ENCODE results near the gene NDUFB6.
"Not testable (repeated sequence)": the region's sequence is repeated elsewhere in the genome, so short reads cannot be mapped to it uniquely, and the experiment has no call there.

NDUFB6 gene

DNA sequence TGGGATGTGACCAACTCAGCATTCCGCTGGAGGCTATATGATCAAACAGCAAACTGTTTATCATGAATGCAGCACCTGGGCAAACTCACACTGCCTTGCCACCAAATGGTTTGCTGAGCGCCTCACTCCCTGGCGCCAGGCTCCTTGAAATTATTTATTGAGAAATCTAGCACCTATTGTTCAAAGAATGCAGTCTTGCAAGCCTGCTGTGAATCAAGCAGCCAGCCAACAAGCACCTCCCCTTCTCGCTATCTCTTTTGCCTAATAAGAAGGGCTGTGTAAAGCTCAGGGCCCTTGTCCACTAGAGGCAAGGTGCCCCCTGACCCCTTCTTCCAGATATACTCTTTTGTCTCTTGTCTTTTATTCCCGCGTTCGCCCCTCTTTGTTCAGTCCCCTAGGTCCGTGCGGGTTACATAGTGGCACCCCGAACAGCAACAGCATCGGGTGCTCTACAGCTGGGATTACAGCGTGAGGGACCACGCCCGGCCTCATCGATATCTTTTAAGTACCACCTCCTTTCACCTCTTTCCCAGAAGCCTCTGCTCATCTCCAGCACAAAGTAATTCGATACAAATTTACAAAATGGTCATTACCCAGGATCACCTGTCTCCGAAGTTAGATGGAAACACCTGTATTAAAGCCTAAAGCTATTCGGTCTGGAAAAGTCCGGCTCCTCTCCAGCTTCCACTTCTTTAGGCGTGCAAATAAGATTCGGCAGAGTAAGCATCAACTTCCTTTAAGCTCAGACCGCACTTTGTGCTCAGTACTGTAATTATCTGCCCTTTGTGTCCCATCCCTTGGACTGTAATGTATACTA lies 47.9 kb downstream of the NDUFB6 start:
- FAIRE-seq (no peak), DNase-seq (ENCODE audit: insufficient read length, low spot score) (no peak)

DNA sequence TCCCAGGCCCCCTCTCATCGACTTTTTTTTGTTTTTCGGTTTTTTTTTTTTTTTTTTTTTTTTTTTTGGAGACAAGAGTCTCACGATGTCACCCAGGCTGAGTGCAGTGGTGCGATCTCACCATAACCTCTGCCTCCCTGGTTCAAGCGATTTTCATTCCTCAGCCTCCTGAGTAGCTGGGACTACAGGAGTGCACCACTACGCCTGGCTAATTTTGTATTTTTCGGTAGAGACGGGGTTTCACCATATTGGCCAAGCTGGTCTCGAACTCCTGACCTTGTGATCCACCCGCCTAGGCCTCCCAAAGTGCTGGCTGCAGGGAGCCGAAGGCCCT lies 48.4 kb downstream of the NDUFB6 start:
- DNase-seq (ENCODE audit: insufficient read length, low spot score); FAIRE-seq: not testable (repeated sequence)

DNA sequence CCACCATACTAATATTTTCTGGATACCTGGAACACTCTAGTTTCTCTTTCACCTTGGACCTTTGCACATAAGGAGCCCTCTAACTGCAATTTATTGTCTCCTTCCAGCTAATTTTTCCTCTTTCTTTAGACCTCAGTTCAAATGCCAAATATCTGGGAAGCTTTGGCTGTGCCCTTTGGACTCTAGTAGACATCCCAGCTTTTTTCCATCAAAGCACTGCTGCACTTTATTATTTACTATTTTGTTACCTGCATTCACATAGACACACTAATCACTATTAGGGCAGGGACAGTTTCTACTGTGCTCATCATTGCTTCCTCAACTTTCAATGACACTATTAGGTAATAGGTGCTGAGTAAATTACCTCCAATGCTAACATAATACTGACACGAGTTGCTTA lies 49.0 kb downstream of the NDUFB6 start:
- DNase-seq (ENCODE audit: insufficient read length, low spot score) (no peak), FAIRE-seq (no peak)

DNA sequence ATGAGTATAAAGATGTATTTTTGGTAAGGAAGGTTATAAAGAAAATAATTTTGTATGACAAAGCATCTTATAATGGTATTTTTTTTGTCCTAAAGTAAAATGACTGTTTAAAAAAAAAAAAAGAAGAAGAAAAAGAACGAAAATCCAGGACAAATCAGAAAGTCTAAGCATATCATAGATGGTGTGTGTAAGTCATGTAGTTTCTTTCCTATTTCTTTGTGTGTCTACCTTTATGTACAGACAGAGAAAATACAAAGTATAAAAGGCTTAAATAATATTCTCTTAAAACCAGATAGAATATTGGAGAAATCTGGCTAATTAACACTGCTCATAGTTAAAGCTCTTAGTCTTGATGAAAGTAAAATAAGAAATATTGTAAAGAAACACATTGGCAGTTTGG lies 54.7 kb downstream of the NDUFB6 start:
- FAIRE-seq (no peak), DNase-seq (ENCODE audit: insufficient read length, low spot score) (no peak)

DNA sequence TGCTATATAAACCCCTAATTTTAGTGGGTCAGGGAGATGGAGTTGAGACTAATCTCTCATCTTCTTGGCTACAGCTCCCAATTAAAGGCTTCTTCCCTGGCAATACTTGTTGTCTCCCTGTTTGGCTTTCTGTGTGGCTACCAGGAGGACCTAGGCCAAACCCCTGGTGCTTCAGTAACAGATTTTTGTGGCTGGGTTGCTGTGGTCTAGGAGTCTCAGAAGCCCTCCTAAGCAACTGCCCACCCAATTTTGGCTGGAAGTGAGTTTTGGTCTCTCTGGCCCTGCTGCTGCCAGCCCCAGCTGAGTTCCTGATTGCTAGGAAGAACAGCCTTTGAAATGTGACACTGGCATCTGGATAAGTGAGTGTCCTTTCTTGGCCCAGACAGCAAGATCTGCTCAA lies 56.7 kb downstream of the NDUFB6 start:
- FAIRE-seq, result no peak
- no peak for DNase-seq (ENCODE audit: insufficient read length, low spot score)

DNA sequence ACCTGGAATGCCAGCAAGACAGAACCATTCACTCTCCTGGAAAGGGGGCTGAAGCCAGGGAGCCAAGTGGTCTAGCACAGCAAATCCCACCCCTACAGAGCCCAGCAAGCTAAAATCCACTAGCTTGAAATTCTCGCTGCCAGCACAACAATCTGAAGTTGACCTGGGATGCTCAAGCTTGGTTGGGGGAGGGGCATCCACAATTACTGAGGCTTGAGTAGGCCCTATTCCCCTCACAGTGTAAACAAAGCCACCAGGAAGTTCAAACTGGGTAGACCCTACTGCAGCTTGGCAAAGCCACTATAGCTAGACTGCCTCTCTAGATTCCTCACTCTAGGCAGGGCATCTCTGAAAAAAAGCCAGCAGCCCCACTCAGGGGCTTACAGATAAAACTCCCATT lies 64.2 kb downstream of the NDUFB6 start:
- no peak for DNase-seq (ENCODE audit: insufficient read length, low spot score)
- FAIRE-seq, result no peak

DNA sequence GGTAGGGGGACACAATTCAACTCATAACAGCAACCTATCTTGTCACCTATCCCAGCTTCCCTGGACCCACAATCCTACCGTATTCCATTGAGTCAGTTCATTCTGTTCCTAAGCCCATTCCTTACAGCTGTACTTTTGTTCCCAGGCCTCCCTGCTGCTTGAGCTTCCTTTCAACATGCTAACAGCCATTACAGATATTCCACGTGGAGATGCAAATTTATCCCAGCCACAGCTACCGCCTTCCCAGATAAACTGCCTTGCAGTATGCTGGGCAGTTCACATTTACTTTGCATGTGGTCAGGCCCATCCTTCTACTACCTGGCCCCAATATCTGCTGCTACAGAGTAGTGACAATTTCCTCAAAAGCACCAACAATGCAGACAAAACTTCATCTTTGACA lies 70.0 kb downstream of the NDUFB6 start:
- DNase-seq (ENCODE audit: insufficient read length, low spot score) (no peak), FAIRE-seq (no peak)
